GM19043 (cell line): ENCODE results near the gene MVK.

Experiments
- ATAC-seq: cut with Tn5 transposase; IDR thresholded peaks from one replicate; pipeline ENCODE4 v1.9.1; 2021; ENCODE audit warnings: low read depth; ENCODE audit not compliant: unreplicated experiment

The MVK gene

GRCh38 chr12:109544955-109545531 lies 28.6 kb upstream of the MVK start:
- no peak for ATAC-seq

DNA sequence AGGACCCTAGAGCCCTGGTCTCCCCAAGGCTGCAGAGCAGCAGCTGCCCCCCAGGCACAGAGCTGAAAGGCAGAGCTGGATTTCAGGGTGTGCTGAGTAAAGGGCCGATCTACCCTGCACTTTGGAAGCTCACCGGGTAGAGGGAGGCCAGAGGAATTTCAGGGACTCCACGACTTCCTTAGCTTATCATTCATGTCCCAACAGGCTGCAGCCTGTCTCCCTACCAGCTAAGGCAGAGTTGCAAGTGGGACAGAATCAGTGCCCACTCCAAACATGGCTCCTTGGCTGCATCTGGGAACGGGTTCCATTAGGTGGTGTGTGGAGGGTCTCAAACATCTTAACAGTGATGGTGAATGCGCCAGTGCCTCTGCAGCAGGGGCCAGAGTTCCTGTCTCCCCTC lies 27.8 kb upstream of the MVK start:
- ATAC-seq = no peak

DNA sequence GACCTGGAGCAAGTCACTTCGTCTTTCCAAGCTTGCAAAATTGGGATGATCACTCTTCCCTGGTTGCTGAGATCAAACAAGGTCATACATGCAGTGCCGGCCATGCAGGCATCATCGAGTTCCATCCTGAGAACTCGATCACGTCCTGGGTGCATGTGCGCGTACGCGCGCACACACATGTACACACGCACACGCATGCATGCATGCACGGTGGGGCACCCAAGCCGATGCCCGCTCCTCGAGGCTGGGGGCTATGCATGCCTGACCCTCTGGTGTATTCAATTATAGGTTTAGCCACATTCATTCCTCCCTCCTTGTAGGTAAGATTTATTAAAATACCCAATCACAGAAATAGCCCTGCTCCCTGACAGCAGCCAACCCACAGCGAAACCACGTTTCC lies 26.3 kb upstream of the MVK start:
- no peak for ATAC-seq

- ATAC-seq = no peak
These were observed 25.3 kb upstream of the MVK start for GRCh38 chr12:109548258-109548657.

GRCh38 chr12:109549613-109550270 lies 23.9 kb upstream of the MVK start:
- ATAC-seq = no peak

DNA sequence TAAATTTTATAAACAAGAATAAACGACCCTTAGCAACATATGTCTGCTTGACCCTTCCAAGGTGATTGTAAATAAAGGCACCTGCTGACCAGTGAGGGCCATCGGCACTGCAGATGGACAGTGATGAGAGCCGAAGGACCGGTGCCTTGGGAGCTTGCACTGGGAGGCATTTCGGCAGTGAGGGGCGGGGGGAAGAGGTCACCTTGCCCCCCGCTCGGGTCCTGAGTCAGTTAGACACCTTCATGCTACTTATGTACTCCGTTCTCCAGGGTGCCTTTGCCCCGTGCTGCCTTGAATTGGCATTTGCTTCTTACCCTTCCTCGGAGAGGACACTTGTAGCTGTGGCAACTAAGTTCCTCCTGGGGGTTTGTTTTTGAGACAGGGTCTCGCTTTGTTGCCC lies 23.3 kb upstream of the MVK start:
- ATAC-seq = no peak

- ATAC-seq = no peak
These were observed 22.5 kb upstream of the MVK start for GRCh38 chr12:109551108-109551507.

- no peak for ATAC-seq
These were observed 20.6 kb upstream of the MVK start for GRCh38 chr12:109552971-109553370.

DNA sequence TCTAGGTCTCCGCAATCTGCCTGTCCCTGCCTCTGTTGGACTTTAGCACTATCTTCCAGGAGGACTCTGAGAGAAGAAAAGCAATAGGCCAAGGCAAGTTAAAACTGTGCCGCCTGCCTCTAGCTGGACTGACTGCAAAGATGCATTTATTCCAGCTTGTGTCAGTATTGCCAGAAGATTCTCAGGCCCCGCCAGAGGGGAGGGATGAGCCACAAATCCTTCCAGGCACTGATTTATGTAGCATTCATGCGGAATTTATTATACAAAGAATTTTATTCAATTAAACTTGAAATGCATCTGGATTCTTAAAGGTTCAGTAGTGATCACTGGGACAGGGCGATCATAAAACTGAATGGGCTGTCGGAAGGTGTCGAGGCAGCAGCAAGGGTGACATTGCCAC lies 20.1 kb upstream of the MVK start:
- ATAC-seq = no peak

DNA sequence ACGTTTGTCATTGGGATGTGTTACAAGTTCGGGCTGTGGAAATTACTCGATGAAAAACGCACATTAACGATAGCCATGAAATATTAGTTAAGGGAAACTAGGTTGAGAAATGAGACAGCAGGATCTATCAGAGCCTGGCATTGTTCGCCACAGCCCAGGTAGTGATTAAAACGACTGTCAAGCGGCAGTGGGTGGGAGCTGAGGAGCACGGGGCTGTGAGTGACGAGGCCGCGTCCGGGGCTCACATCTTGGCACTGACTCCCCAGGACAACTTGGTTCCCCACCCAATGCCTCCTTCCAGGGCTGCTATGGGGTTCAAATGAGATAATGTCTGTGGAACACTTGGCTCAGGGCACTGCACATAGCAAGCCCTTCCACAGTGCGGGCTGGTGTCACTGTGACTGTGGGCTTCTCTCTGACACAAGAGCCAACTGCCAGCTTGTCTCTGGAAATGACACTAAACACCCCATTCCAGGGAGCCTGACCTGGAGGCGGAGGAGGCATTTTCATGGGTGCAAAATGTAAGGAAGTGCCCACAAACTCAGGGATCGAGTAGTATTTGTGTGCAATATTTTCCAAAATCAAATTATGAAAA lies 19.6 kb upstream of the MVK start:
- ATAC-seq = no peak

- ATAC-seq = no peak
These were observed 18.8 kb upstream of the MVK start for GRCh38 chr12:109554761-109555160.

DNA sequence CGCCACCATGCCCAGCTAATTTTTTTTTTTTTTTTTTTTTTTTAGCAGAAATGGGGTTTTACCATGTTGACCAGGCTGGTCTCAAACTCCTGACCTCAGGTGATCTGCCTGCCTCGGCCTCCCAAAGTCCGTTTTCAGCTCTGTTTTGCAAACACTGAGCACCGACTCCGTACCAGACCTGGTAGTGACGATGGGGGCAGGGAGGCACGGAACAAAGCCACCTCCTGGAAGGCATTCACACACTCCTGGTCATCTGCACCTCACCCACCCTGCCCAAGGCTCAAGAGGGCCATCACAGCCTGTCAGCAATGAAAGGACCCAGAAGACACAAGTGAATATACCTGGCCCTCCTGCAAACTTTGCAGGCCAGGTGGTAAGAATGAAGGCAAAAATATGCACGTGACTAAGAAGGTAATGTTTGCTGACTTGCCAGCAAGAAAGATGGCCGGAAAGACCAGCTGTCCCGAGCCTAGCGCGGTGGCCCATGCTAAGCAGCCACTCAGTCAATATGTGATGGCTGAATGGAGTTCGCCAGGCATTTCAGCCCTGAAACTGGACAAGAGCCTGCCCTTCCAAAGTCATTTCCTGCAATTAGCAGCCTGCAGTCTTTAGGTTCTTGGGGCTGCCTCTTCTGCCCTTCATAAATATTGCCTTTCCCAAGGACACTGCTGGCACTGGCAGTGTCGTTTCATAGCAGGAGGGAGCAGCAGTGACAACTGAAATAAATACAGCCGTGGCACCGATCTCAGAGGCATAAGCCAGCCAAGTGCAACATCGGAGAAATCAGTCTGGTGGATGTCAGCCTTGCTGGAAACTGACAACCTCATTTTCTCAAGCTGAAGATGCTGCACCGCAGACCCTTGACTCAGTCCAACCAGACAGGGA lies 17.9 kb upstream of the MVK start:
- ATAC-seq = no peak

- ATAC-seq = no peak
These were observed 16.4 kb upstream of the MVK start for GRCh38 chr12:109557200-109557599.

- no peak for ATAC-seq
These were observed 15.8 kb upstream of the MVK start for GRCh38 chr12:109557805-109558204.

DNA sequence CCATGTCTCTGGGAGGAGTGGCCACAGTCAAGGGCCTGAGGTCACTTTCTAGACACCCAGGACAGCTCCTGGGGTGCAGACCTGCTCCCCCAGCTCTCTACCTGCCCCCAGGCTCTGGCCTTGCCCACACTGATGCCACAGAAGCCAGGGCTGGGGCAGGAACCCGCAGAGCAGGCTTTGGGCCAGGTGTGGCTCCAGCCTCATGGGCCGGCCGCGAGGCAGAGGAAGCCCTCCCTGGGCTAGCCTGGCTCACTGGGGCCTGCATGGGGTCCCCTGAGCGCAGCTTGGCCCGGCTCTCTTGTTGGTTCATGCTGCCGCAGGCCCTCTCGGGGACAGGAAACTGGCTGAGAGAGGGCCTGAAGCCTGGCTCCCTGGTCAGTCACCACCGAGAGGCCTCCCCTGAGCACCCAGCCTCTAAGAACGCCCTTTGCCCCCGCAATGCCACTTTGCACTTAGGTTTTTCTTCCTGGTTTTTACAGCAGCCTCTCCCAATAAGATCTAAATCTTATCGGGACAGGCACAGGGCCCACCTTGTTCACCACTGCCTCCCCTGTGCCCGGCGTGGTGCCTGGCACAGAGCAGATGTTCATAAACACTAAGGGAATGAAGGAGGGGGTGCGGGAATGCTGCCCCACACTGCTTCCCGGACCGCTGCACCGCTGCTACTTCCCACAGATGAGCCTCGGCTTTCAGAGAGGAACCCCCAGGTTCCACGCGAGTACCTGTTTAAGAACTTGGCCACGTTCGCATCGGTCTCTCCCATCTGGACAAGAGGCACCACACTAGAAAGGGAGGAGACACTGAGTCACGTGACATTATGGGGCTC lies 15.0 kb upstream of the MVK start:
- no peak for ATAC-seq

DNA sequence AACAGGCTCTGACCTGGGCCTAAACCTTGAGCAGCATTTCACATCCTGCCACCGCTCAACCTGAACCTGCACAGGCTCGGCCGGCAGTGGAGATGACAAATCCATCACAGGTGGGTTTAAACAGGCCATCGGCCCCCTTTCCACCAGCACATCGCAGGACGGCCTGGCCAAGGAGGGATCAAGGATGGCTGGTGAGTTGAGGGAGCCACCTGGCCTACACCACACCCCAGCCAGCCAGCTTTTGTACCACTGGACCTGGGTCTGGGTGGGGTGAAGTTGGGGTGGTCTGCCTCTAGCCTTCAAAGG lies 14.4 kb upstream of the MVK start:
- ATAC-seq = no peak

DNA sequence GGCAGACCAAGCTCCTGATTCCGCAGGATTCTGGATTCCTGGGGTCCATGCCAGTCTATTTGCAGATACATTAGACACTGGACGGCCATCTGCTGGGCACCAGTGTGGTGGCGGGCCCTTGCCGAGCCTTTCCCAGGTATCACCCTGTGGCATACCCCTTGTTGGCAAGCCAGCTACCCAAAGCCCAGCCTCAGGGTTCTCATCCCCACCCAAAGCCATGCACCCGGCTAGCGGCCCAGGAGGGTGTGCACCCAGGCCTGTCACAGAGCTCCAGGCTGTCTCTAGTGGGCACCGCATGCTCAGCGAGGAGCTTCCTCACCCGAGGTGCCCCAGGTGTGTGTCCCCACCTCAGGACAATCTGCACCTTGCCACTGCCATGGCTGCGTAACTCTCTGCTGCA lies 14.0 kb upstream of the MVK start:
- no peak for ATAC-seq

- no peak for ATAC-seq
These were observed 12.5 kb upstream of the MVK start for GRCh38 chr12:109560867-109561710.

- no peak for ATAC-seq
These were observed 11.9 kb upstream of the MVK start for GRCh38 chr12:109561711-109562030.

DNA sequence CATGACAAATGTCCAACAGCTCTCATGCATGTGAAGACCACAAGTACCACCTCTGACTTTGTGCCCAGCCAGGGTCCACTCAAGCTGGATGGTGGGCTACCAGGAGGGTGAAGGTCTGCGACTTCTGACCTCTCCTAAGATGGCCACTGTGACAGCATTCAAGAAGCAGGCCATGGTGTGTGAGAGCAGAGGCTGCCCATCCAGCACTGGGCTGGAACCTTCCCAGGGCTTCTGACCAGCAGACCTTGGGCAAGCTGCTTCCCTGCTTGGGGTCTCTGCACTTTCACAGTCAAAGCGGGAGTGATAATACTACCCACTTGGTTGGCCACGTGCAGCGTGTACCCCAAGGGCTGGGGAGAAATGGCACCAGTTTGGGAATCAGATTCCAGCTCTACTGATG lies 10.7 kb upstream of the MVK start:
- ATAC-seq = no peak
